Measurements from ENCODE around the gene FER1L5. TPM values are rescaled to one million over a fixed set of nuclear protein-coding genes. Genes with fewer than 3 reads are reported as not detected.

The FER1L5 gene
- total RNA-seq, 1 experiment from 2014 or later = 1.2 TPM

GRCh38 chr2:96656540-96656939 lies 14.0 kb downstream of the FER1L5 start:
- DNase-seq = no peak

More at GRCh38 chr2:96656540-96656939, 14.0 kb downstream of the FER1L5 start:
- Mint-ChIP-seq H3K9me3 (no peaks in the 10 kb centered on the region), H3K27me3 (ENCODE audit: low read depth) (no peaks in the 10 kb centered on the region), H3K4me1 (no peaks in the 10 kb centered on the region), H3K36me3 (ENCODE audit: insufficient read depth in 1 of 3, low read depth in 3 of 3) (peaks cover 0 to 4% (median 0%) of the 10 kb centered on the region in 3 experiments; a peak in 2 of 7 replicates), H3K27ac (no peak overlapping the region), H3K4me3 (no peak overlapping the region)
- Histone ChIP-seq H2BK15ac (ENCODE audit: low read depth, low read length) (no peak overlapping the region), H3K4me1 (ENCODE audit: insufficient read depth, low read length) (no peaks in the 10 kb centered on the region), H2AK5ac (ENCODE audit: insufficient read length, low read length) (no peak overlapping the region), H3K14ac (ENCODE audit: insufficient read depth, low read length) (no peak overlapping the region), H3K27me3 (ENCODE audit: insufficient read depth, low read length) (no peaks in the 10 kb centered on the region), H4K8ac (replicated peaks; ENCODE audit: insufficient read length, low read depth, low read length) (no peak overlapping the region), H4K91ac (ENCODE audit: insufficient read length, low read depth, low read length) (no peak overlapping the region), H3K23ac (ENCODE audit: insufficient read length, low read depth, low read length) (no peak overlapping the region), H2BK12ac (ENCODE audit: insufficient read length, low read depth, low read length) (no peak overlapping the region), H3K9ac (ENCODE audit: extremely low read depth, insufficient read length, low read length) (no peak overlapping the region), H4K5ac (ENCODE audit: insufficient read length, low read depth, low read length) (no peak overlapping the region), H2BK20ac (ENCODE audit: low read depth, low read length, poor library complexity, severe bottlenecking) (no peak overlapping the region), H4K20me1 (ENCODE audit: control insufficient read depth, insufficient read depth, insufficient read length) (no peaks in the 10 kb centered on the region), H3K18ac (ENCODE audit: insufficient read length, low read depth, low read length) (no peak overlapping the region), H3K79me2 (ENCODE audit: insufficient read depth, low read length) (no peaks in the 10 kb centered on the region), H3K4me2 (ENCODE audit: insufficient read depth, insufficient read length, low read length) (no peak overlapping the region), H2BK120ac (ENCODE audit: low read depth, low read length, poor library complexity, severe bottlenecking) (no peak overlapping the region), H2AFZ (ENCODE audit: low read length) (no peak overlapping the region), H3K23me2 (ENCODE audit: insufficient read length, low read depth, low read length, poor library complexity, severe bottlenecking) (no peaks in the 10 kb centered on the region), H3K56ac (ENCODE audit: insufficient read length, low read depth, low read length) (no peak overlapping the region), H3K79me1 (ENCODE audit: insufficient read depth, low read depth, low read length, poor library complexity, severe bottlenecking) (no peaks in the 10 kb centered on the region), H3K27ac (ENCODE audit: insufficient read length, low read depth, low read length) (no peak overlapping the region), H3K9me3 (ENCODE audit: control insufficient read depth, low read depth, low read length) (no peaks in the 10 kb centered on the region), H2BK5ac (ENCODE audit: insufficient read length, low read length) (no peak overlapping the region), H3K4ac (ENCODE audit: low read depth, low read length) (no peak overlapping the region), H3T11ph (ENCODE audit: low read length) (no peak overlapping the region)
- no peak for TF ChIP-seq CTCF (conservative IDR thresholded peaks at IDR 0.05)
